Gastroesophageal sphincter (tissue), 3 donors: ENCODE measurements around the gene KCNQ4.

ENCODE experiments used
- CTCF ChIP-seq, 4 experiments: fragments of 200-600 bp in 2 of 4; fragments of 450-650 bp in 2 of 4; sonication (generic) in 1 of 4; IDR thresholded peaks; one replicate each; pipeline ENCODE4 v1.5.1; 2017 to 2019; ENCODE audit warnings: antibody characterized with exemption in 4 of 4, mild to moderate bottlenecking in 2 of 4, moderate library complexity in 2 of 4
- EP300 ChIP-seq: sonication (generic); formaldehyde crosslinking; IDR thresholded peaks from one replicate; pipeline ENCODE4 v1.6.1; 2017; ENCODE audit warnings: antibody characterized with exemption, mild to moderate bottlenecking
- POLR2A ChIP-seq, 2 donors: fragments of 450-650 bp; IDR thresholded peaks; one replicate each; pipeline ENCODE4 v1.6.1; 2017; ENCODE audit warnings: antibody characterized with exemption in 2 of 2, mild to moderate bottlenecking in 2 of 2, moderate library complexity in 1 of 2
- POLR2AphosphoS5 ChIP-seq: sonication (generic); formaldehyde crosslinking; IDR thresholded peaks from one replicate; pipeline ENCODE4 v1.6.1; 2017; ENCODE audit warnings: antibody characterized with exemption

- TF ChIP-seq CTCF (IDR thresholded peaks at IDR 0.05) (no peak), POLR2A (IDR thresholded peaks at IDR 0.05) (no peak), EP300 (no peak), POLR2AphosphoS5 (no peak)
These were observed 58.0 kb downstream of the KCNQ4 start for GRCh38 chr1:40841602-40842001.
